HG02623 (cell line): ENCODE data around the gene SPAG9.

Source experiments
- ATAC-seq: cut with Tn5 transposase; IDR thresholded peaks from one replicate; pipeline ENCODE4 v1.9.1; 2021; ENCODE audit warnings: moderate library complexity; ENCODE audit not compliant: unreplicated experiment

Gene SPAG9

GRCh38 chr17:51120739-51121619 is at the start of gene SPAG9:
SPAG9 (minus strand) TSS chr17:51120868; CDS start chr17:51120656, 212 bp downstream.
- peak; percentile 72 for ATAC-seq

- ATAC-seq, result no peak
These were observed 48.7 kb upstream of the SPAG9 start for GRCh38 chr17:51169340-51169739.

GRCh38 chr17:51166987-51167931 is 46.6 kb upstream of the SPAG9 start:
- peak; percentile 37 for ATAC-seq

GRCh38 chr17:51166198-51166986 is 45.7 kb upstream of the SPAG9 start, which contains the start of gene NME2:
NME2 (plus strand) TSS chr17:51166411; CDS start chr17:51166831, 420 bp downstream.
- peak; percentile 76 for ATAC-seq

- ATAC-seq, result peak; percentile 18
These were observed 45.1 kb upstream of the SPAG9 start for GRCh38 chr17:51165680-51166197.

GRCh38 chr17:51164911-51165679 is 44.4 kb upstream of the SPAG9 start:
- no peak for ATAC-seq

GRCh38 chr17:51161541-51161940 is 40.9 kb upstream of the SPAG9 start:
- no peak for ATAC-seq

- ATAC-seq, result no peak
These were observed 38.9 kb upstream of the SPAG9 start for GRCh38 chr17:51159604-51160003.

GRCh38 chr17:51155416-51155815 is 34.7 kb upstream of the SPAG9 start:
- ATAC-seq, result no peak

GRCh38 chr17:51154176-51154575 is 33.5 kb upstream of the SPAG9 start:
- no peak for ATAC-seq

- peak; percentile 81 for ATAC-seq
These were observed 32.8 kb upstream of the SPAG9 start, which contains the start of gene NME1 for GRCh38 chr17:51153210-51154072. NME1 (plus strand) TSS chr17:51153559; CDS start chr17:51155655, 2,096 bp downstream.

- no peak for ATAC-seq
These were observed 32.1 kb upstream of the SPAG9 start for GRCh38 chr17:51152766-51153209.

GRCh38 chr17:51150932-51151331 is 30.3 kb upstream of the SPAG9 start:
- no peak for ATAC-seq

GRCh38 chr17:51149163-51149562 is 28.5 kb upstream of the SPAG9 start:
- no peak for ATAC-seq

- no peak for ATAC-seq
These were observed 27.0 kb upstream of the SPAG9 start for GRCh38 chr17:51147650-51148049.

GRCh38 chr17:51144266-51145022 is 23.8 kb upstream of the SPAG9 start:
- no peak for ATAC-seq

GRCh38 chr17:51142597-51142996 is 21.9 kb upstream of the SPAG9 start:
- ATAC-seq, result no peak

- no peak for ATAC-seq
These were observed 15.3 kb upstream of the SPAG9 start for GRCh38 chr17:51135956-51136355.
